Activated T-helper 9 cell treated with anti-CD3 and anti-CD28 coated beads, Interleukin-2, amount 50 U/mL, for 16 hours (primary cell): Measurements from ENCODE around the gene IFT88.

Source experiments
- DNase-seq: peaks from one replicate; pipeline ENCODE4 v3.0.0-alpha.2; 2020; ENCODE audit warnings: low read depth

Gene IFT88

GRCh38 chr13:20686863-20687579 is 120.1 kb downstream of the IFT88 start:
- no peak for DNase-seq

GRCh38 chr13:20689291-20689690 is 122.3 kb downstream of the IFT88 start:
- DNase-seq = no peak

GRCh38 chr13:20691616-20692015 is 124.7 kb downstream of the IFT88 start:
- DNase-seq = no peak

GRCh38 chr13:20696073-20696472 is 129.1 kb downstream of the IFT88 start:
- no peak for DNase-seq

- no peak for DNase-seq
Observed at GRCh38 chr13:20699715-20700114, 132.8 kb downstream of the IFT88 start.

GRCh38 chr13:20700288-20700687 is 133.3 kb downstream of the IFT88 start:
- DNase-seq = no peak

- no peak for DNase-seq
Observed at GRCh38 chr13:20701461-20701860, 134.5 kb downstream of the IFT88 start.

- DNase-seq = no peak
Observed at GRCh38 chr13:20702530-20702914, 135.6 kb downstream of the IFT88 start.

GRCh38 chr13:20702915-20703779 is 136.2 kb downstream of the IFT88 start, which contains the start of gene IL17D:
Gene IL17D (plus strand): TSS chr13:20703699. CDS start chr13:20704002, 303 bp downstream.
- DNase-seq = peak; percentile 9

- DNase-seq = peak; percentile 66
Observed at GRCh38 chr13:20703780-20704458, 137.0 kb downstream of the IFT88 start.

GRCh38 chr13:20704459-20705069 is 137.6 kb downstream of the IFT88 start:
- no peak for DNase-seq

- no peak for DNase-seq
Observed at GRCh38 chr13:20706661-20707060, 139.7 kb downstream of the IFT88 start.

GRCh38 chr13:20708216-20708615 is 141.3 kb downstream of the IFT88 start:
- DNase-seq = no peak

- no peak for DNase-seq
Observed at GRCh38 chr13:20709369-20709768, 142.4 kb downstream of the IFT88 start.

- DNase-seq = no peak
Observed at GRCh38 chr13:20709782-20710181, 142.8 kb downstream of the IFT88 start.

GRCh38 chr13:20711301-20712044 is 144.5 kb downstream of the IFT88 start:
- no peak for DNase-seq

GRCh38 chr13:20713014-20713376 is 146.0 kb downstream of the IFT88 start:
- DNase-seq = no peak

- DNase-seq = no peak
Observed at GRCh38 chr13:20713751-20714150, 146.8 kb downstream of the IFT88 start.

- no peak for DNase-seq
Observed at GRCh38 chr13:20714161-20714560, 147.2 kb downstream of the IFT88 start.

GRCh38 chr13:20714563-20715329 is 147.8 kb downstream of the IFT88 start:
- DNase-seq = no peak

GRCh38 chr13:20715330-20715712 is 148.4 kb downstream of the IFT88 start:
- no peak for DNase-seq
